KBM-7 (cell line): Measurements from ENCODE around the gene CCL3.
A peak's percentile ranks its signal among the peaks of the same experiment; 100 is the strongest.
"Not testable (repeated sequence)": the region's sequence is repeated elsewhere in the genome, so short reads cannot be mapped to it uniquely, and the experiment has no call there.

Source experiments
- DNase-seq: peaks from one replicate; pipeline ENCODE4 v3.0.0-alpha.2; 2015
- in situ Hi-C: fragments of 300-500 bp; cut with MboI; formaldehyde crosslinking; loops from 2 replicates; pipeline ENCODE4 v1.14.3; 2020; ENCODE audit warnings: low sequenced_read_pairs, low pct_unique_long_range_greater_than_20kb, mixed read lengths

CCL3 gene

DNA sequence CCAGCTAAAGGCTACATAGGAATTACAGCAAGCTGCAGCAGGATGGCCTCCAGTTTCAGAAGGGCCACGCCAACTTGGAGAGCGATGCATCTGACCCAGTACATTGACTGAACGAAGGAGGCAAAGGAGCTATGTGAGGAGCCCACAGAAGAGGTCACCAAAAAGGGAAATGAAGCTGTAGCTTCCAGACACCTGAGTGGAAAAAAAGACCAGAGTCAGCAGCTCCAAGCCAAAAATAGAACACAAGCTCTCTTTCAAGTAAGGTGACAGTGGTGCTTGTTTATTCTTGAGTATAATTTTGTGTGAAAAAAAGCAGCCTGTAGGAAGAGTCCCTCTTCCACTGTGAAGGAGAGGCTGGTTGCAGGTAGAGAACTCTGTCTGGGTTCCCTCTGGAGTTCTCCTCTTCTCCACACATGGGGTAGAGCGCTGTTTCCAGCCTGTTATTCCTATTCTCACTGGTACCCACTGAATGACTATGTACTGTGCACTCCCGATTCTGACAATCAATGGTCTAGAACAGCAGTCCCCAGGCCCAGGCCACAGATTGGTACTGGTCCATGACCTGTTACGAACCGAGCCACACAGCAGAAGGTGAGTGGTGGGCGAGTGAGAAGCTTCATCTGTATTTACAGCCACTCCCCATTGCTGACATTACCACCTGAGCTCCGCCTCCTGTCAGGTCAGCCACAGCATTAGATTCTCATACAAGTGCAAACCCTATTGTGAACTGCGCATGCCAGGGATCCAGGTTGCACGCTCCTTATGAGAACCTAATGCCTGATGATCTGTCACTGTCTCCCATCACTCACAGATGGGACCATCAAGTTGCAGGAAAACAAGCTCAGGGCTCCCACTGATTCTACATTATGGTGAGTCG, 28.8 kb upstream of the CCL3 start:
- no peak for DNase-seq
- in situ Hi-C loops: loop anchor here (25.0 kb wide), 1 partner anchor 94 kb away; the partner anchor contains the start of gene CCL4L2

DNA sequence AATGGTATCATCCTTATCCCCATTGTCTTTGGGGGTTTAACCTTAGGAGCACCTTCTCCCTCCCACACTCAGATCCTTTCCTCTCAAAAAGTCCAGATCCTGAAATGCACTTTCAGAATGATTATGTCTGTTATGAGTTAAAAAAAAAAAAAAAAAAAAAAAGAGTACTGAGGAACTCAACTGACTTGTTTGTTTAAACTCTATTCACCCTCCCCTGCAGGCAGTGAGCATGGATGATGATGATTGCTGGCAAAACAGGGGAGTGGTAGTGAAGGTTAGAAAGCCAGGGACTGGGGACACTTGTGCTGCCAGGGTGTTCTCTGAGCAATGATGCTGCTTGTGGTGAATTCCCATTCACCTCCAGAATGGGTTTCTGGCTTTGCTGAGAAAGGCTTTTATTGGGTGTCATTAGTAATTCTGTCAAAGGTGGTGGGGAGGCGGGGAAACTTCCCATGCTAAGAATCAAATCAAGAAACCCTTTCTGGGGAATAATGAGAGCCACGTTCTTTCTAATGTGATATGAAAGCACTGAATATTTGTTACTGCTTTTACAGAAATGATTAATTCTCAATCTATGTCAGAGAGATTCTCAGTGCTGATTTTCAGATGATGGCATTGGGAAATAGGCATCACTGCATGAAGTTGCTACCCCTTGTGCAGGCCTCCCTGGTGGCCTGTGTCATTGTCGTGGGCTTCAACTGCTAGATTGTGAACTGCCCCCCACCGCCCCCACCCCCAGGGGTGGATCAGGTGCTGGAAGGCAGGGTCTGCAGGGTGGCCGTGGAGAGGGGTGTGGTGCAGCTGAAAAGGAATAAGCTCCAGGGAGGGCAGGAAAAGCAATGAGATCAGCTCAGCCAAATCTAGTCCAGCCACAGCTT, 27.8 kb upstream of the CCL3 start:
- in situ Hi-C loops: loop anchor here (25.0 kb wide), 1 partner anchor 95 kb away; the partner anchor contains the start of gene CCL4L2
- no peak for DNase-seq

DNA sequence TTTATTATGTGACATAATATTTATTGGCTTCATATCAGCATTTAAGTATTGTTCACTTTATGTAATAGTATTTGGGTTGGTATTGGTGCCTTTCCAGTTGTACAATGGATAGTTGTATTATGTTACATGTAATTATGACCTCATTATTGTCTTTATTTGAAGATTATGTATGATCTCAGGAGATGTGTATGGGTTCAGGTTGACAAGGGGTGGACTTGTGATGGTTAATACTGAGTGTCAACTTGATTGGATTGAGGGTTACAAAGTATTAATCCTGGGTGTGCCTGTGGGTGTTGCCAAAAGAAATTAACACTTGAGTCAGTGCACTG, 25.7 kb upstream of the CCL3 start:
- DNase-seq: not testable (repeated sequence)
- in situ Hi-C loops: loop anchor here (25.0 kb wide), 1 partner anchor 97 kb away; the partner anchor contains the start of gene CCL4L2

DNA sequence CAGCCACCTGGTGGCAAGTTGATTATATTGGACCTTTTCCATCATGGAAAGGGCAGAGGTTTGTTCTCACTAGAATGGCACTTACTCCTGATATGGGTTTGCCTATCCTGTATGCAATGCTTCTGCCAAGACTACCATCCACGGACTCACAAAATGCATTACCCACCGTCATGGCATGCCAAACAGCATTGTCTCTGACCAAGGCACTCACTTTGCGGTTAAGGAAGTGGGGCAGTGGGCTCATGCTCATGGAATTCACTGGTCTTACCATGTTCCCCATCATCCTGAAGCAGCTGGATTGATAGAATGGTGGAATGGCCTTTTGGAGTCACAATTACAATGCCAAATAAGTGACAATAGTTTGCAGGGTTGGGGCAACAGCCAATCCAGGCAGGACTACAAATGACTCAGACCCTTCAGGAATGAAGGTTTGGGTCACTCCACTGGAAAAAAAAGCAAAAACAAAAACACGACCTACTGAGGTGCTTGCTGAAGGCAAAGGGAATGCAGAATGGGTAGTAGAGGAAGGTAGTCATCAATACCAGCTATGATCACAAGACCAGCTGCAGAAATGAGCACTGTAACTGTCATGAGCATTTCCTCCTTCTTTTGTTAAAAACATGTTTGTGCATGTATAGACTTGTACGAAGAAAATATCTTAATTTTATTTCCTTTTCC, 25.2 kb upstream of the CCL3 start:
- not testable (repeated sequence) for DNase-seq
- in situ Hi-C loops: loop anchor here (25.0 kb wide), 1 partner anchor 97 kb away; the partner anchor contains the start of gene CCL4L2

DNA sequence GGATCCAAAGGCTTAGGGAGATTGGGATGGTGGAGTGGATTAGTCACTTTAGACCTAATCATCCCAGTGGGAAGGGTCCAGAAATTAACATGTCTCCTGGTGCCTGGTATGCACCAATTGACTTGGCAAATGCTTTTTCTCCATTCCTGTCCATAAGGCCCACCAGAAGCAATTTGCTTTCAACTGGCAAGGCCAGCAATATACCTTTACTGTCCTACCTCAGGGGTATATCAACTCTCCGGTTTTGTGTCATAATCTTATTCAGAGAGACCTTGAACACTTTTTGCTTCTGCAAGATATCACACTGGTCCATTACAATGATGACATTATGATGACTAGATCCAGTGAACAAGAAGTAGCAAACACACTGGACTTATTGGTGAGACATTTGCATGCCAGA, 23.2 kb upstream of the CCL3 start:
- DNase-seq: not testable (repeated sequence)
- in situ Hi-C loops: loop anchor here (25.0 kb wide), 1 partner anchor 99 kb away; the partner anchor contains the start of gene CCL4L2

DNA sequence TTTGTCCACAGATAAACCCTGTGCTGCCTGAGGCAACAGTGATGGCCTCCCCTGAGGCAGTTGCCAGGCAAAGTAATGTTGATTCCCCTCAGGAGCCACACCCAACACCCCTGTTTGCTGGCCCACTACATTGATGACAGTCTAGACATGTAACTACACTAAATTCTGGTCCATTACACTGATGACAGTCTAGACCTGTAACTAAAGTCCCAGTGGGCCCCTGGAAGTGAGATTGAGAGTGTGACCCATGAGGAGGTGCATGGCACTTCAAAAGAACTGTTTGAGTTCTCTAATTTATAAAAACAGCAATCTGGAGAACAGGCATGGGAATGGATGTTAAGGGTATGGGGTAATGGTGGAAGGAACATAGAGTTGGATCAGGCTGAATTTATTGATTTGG, 22.6 kb upstream of the CCL3 start:
- in situ Hi-C loops: loop anchor here (25.0 kb wide), 1 partner anchor 100 kb away; the partner anchor contains the start of gene CCL4L2

DNA sequence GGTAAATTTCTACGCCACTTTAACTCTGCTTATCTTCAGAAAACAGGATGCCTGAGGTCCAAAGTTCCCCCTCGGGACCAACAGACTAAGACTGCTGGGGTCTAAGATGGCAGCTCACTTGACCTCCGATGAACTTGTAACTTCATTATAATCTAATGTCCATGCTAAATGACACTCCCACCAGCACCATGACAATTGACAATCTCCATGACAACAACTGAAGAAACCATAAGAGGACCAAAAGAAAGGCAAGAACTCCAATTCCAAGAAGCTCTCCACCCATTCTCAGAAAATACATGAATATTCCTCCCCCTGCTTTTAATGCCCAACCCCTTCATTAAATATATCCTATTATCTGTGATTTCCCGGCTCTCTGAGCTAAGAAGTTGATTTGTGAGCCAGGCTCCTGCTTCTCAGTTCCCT, 21.1 kb upstream of the CCL3 start:
- in situ Hi-C loops: loop anchor here (25.0 kb wide), 1 partner anchor 101 kb away; the partner anchor contains the start of gene CCL4L2

More for the DNA sequence above, 22.6 kb upstream of the CCL3 start:
- DNase-seq: no peak

DNA sequence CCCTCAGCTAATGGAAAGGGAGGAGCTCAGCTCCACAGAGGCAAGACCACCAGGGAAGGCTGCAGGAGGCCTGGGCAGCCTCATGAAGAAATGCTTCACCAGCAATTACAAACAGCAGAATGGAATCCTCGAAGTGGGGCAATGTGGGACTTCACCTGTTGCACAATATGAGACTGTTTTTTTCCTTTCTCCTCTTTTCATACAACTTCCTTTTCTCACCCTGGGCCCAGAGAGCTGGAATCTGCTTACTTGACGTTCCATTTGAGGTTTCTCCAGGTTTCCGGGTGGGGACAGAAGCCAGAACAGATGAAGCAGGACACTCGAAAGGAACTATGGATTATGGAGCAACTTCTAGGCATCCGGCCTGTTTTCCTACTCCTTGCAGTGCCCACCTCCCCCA, 18.3 kb upstream of the CCL3 start:
- not testable (repeated sequence) for DNase-seq
- in situ Hi-C loops: loop anchor here (25.0 kb wide), 1 partner anchor 104 kb away; the partner anchor contains the start of gene CCL4L2

More for the DNA sequence above, 21.1 kb upstream of the CCL3 start:
- DNase-seq: no peak

DNA sequence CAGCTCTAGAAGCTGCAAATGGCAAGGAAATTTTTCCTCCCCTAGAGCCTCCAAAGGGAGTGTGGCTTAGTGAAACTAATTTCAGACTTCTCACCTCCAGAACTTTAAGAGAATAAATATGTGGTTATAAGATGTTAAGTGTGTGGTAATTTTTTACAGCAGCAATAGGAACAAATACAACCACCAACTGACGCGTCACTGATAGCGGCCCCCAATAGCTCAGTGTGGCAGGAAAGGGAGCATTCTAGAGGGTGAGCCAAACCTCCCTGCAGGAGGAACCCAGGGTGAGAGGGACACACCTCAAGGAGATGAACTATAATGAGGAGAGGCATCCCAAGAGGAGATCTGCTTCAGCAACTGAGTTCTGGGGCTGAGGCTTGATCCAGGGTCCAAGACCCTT, 17.7 kb upstream of the CCL3 start:
- DNase-seq: no peak
- in situ Hi-C loops: loop anchor here (25.0 kb wide), 1 partner anchor 105 kb away; the partner anchor contains the start of gene CCL4L2

DNA sequence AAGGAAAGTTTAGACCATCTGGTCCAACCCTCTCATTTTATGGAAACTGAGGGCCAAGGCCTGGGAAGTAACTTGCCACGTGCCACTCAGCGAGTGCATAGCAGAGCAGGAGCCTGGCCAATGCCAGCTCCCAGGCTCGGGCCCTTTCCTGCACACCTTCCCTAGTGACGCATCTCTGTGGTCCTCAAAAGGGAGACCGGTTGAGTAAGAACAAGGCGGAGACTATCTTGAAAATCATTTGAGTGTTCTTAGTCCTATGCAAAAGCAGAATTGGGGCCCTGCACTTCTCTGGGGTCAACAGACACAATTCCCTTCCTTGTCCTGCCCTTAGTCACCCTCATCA, 16.5 kb upstream of the CCL3 start:
- DNase-seq: no peak
- in situ Hi-C loops: loop anchor here (25.0 kb wide), 1 partner anchor 106 kb away; the partner anchor contains the start of gene CCL4L2

DNA sequence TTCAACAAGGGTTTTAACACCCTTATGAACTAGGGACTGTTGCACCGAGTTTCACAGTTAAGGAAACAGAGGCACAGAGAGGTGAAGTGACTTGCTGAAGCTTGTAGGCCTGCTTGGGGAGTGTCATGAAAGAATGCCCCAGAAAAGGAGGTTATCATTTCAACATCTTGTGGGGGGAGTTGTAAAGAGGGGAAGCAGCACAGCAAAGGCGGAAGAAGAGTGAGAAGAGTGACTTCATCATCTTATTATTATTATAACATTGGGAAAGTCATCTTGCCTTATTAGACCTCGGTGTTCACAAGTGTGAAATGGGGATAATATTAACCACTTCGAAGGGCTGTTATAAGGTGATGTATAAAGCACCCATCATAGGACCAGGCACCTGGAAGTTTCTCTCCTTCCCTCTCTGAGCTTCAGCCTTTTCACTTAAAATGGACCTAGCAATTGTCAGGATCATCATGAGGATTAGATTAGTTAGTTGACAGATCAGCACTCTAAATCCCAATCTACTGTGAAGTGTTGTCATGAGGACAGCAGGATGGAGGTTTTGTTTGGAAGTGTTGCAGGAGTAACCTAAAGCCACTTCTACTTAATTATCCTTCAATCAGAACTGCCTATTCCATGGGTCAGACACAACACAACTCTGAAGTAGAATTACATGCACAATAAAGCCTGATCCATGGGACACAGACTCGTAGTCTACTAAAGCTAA, 16.0 kb upstream of the CCL3 start:
- in situ Hi-C loops: loop anchor here (25.0 kb wide), 1 partner anchor 106 kb away; the partner anchor contains the start of gene CCL4L2
- DNase-seq: no peak

DNA sequence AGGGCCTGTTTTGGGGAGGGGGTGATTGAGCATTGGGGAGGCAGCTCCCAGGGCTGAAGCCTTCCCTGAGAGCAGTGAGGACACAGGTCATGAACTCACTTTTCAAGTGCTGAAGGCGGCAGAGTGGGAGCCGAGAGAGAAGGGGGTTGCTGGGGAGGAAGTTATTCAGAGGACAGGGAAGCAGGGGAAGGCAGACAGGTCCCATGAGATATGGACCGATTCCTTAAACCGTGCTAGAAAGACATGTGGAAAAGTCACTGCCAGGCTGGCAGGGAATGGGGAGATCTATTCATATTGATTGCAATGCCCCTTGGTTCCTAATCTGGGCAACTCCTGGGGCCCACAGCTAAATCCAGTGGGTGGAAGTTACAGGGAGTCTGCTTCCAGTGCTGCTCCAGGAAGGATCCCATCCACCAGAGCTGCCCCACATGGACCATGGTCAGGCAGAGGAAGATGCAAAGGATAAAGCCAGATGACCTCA, 14.8 kb upstream of the CCL3 start:
- in situ Hi-C loops: loop anchor here (25.0 kb wide), 1 partner anchor 108 kb away; the partner anchor contains the start of gene CCL4L2
- DNase-seq: no peak

DNA sequence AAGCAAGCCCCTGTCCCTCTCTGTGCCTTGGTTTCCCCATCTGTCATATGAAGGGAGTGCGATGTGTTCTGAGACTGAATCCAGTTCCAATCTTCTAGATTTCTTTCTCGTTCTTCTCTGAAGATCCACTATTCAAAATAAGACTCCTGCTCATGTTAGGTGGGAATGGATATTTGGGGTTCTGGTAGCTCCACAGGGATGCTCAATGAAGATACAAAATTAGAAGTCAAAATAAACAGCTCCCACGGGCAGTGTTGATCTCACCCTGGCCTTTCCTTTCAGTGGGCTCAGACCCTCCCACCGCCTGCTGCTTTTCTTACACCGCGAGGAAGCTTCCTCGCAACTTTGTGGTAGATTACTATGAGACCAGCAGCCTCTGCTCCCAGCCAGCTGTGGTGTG, 14.3 kb upstream of the CCL3 start:
- DNase-seq: not testable (repeated sequence)
- in situ Hi-C loops: loop anchor here (25.0 kb wide), 1 partner anchor 108 kb away; the partner anchor contains the start of gene CCL4L2

DNA sequence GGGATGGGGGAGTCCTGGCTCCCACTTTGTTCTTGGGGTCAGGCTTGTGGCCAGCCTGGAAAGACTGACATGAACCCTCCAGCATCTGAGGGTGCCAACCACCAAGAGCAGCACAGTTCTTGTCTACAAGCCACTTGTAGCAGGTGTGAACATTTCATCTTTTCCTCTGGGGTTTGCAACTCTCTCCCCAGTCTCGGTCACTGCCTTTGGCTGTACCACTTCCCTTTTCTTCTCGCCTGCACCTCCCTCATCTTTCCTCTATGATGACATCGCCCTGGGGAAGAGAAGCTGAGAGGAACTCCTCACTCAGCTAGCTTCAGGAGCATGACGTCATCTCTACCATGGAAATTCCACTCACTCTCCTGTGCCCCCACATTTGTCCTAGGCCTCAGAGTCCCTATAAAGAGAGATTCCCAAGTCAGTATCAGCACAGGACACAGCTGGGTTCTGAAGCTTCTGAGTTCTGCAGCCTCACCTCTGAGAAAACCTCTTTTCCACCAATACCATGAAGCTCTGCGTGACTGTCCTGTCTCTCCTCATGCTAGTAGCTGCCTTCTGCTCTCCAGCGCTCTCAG, 13.5 kb upstream of the CCL3 start, which contains the start of gene CCL4:
Gene CCL4 (plus strand): TSS at position 427 of the 575 bp plus-strand sequence. CDS start 79 bp downstream, at position 506.
- DNase-seq: peak; percentile 49

DNA sequence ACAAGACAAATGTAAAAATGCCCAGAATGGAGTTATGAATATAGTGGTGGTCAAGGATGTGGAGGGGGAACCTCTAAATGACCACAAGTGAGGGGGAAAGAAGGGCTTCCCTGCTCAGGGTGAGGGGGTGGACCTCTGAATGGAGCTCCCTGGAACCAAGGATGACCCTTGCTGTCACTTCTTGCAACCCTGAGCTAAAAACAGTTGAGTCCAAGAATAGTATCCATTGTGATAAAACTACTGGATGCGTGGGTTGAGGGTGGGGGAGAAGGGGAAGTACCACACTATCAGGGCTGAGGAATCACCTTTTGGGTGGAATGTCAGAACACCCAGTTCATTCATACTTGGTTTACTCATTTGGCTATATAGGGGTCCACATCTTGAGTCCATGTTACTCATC, 9.1 kb upstream of the CCL3 start:
- DNase-seq, in situ Hi-C loops: not testable (repeated sequence)

More for the DNA sequence above, 13.5 kb upstream of the CCL3 start, which contains the start of gene CCL4:
- in situ Hi-C loops: loop anchor here (25.0 kb wide), 1 partner anchor 109 kb away; the partner anchor contains the start of gene CCL4L2

DNA sequence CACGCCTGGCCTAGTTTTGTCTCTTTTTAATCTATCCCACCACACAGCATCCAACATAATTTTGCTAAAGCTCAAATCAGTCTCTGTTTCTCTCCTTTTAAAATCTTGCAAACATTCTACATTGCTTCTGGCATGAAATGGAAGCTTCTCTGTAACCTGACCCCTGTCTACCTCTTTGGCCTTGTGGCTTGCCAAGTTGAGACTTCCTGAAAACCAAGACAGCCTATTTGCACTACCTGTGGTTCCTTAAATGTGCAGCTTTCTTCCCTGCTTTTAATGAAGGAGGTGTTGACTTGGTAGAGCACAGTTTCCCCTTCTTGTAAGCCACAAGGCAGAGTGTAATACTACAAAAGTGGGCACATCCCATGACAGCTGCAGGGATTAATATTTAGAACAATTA, 6.0 kb upstream of the CCL3 start:
- in situ Hi-C loops: no loop called here
- peak; percentile 28 for DNase-seq

DNA sequence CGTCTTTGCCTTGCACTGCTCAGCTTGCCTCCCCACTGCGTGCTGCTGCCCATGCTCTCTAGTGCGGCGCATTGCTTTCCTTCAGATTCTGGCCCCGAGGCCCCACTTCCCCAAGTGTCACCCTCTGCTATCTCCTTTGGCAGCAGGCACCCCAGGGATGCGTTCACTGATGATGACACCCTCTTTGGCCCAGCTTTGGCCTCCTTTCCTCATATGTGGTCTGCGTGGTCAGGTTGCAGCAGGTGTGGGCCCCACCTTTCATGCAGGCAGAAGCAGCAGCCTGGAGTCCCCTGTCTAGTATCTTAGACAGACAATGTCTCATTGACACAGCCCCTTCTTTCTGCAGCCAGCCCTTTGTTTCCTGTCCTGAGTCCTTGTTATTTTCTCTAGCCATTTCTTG, 4.8 kb upstream of the CCL3 start:
- DNase-seq: no peak
- in situ Hi-C loops: no loop called here
